LHCN-M2 (cell line): ENCODE measurements around the gene AQP12B. TPM values are rescaled to one million over a fixed set of nuclear protein-coding genes. Genes with fewer than 3 reads are reported as not detected.

ENCODE experiments used
- DNase-seq: peaks from one replicate; pipeline ENCODE4 v3.0.0-alpha.2; 2012; ENCODE audit warnings: low read depth
- total RNA-seq: library from RNA; depleted of rRNA; stranded (reverse); fragments of >200 nt; gene quantifications from 2 replicates; pipeline ENCODE4 v1.2.3, GENCODE V29; 2014; rRNA removed

Gene AQP12B
- total RNA-seq, 1 experiment from 2014 or later = not detected

DNA sequence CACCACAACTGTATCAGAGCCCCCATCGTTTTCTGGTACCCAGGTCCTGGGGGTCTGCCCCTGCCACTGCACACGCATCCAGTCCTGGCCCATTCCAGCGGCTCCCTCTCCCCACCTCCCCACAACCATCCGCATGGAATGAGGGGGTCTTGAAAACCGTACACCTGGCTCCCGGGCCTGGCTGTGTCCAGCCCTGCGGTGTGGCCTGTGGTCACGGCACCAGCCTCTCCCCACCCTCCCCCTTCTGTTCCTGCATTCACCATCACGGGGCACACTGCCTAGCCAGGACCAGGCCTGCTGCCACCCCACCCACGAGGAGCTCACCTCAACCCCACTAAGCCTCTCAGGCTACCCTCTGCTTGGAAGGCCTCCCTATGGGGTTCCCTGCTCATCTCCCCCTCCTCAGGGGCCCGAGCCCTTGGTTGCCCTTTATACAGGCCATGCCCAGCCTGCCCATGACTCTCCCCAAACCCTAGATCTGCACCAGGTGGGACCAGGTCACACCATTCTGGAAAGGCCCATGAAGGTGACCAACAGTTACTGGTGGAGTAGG is 46.0 kb downstream of the AQP12B start:
- DNase-seq = no peak

DNA sequence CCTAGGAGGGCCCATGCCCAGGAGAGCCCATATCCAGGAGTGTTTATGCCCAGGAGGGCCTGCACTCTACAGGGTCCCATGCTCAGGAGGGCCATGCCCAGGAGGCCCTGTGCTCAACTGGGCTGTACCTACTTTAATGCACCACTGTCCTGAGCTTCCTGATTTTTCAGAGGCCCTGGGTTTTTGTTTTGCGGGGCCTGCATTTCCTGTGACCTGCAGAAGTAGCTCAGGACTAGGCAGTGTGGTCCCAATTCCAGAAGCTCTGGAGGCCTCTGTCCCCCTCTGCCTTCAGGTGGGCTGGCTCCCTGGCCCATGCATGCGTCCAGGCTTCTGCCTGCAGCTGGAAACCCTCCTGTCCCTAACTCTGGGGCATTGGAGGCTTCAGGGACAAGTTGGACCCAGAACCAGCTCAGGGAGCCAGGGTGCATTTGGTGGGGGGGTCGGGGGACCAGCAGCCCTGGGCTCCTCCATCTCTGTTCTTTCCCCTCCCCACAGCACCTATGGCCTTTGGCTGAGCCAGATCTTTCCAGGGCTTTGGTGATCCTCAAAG is 46.6 kb downstream of the AQP12B start:
- DNase-seq = no peak

DNA sequence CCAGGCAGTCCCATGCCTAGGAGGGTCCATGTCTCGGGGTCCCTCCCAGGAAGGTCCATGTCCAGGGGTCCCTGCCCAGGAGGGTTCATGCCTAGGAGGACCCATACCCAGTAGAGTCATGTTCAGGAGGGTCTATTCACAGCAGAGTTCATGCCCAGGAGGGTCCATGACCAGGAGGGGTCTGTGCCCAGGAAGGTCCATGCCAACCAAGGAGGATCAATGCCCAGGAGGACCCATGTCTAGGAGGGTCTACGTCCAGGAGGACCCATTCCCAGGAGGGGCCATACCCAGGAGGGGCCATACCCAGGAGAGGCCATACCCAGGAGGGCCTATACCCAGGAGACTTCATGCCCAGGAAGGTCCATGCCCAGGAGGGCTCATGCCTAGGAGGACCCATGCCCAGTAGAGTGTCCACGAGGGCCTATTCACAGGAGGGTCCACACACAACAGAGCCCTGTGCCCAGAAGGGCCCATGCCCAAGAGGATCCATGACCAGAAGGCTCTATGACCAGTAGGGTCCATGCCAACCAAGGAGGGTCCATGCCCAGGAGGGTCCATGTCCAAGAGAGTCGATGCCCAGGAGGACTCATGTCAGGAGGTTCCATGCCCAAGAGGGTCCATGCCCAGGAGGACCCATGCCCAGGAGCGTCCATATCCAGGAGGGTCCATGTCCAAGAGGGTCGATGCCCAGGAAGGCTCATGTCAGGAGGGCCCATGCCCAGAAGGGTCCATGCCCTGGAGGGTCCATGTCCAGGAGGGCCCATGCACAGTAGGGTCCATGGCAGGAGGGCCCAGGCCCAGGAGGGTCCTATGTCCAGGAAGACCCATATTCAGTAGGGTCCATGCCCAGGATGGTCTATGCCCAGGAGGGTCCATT is 47.3 kb downstream of the AQP12B start:
- DNase-seq = no peak

DNA sequence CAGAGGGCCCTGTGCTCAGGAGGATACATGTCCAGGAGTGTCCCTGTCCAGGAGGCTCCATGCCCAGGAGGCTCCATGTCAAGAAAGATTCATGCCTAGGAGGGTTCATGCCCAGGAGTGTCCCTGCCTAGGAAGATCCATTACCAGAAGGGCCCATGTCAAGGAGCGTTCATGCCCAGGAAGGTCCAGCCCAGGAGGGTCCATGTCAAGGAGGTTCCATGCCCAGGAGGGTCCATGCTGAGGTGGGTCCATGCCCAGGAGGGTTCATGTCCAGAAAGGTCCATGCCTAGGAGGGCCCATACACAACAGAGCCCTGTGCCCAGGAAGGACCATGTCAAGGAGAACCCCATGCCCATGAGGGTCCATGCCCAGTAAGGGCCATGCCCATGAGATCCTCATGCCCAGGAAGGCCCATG is 50.4 kb downstream of the AQP12B start:
- no peak for DNase-seq

DNA sequence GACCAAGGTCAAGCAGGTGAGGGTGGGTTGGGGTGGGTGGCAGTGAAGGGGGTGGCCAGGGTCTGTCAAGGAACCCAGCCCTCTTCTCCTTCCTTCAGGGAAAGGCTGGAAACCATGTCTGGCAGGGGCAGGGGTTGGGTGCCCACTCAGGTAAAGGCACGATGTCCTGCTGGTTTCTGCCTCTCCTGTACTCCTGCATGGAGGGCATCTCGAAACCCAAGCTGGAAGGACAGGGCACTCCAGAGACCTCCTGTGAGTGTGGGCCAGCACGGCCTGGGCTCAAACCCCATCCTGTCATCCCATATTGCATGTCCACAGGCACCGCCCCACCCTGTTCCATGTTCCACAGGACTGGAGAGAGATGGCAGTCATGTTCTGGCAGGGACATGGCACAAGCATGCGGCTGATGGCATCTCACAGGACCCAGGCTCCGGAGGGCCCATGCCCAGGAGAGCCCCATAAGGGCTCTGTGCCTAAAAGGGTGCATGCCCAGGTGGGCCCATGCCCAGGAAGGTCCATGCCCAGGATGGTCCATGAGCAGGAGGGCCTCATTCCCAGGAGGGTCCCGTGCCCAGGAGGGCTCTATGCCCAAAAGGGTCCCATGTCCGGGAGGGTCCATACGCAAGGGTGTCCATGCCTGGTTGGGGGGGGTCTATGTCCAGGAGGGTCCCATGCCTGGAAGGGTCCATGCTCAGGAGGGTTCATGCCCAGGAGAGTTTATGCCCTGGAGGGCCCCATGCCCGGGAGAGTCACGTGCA is 51.0 kb downstream of the AQP12B start:
- no peak for DNase-seq

DNA sequence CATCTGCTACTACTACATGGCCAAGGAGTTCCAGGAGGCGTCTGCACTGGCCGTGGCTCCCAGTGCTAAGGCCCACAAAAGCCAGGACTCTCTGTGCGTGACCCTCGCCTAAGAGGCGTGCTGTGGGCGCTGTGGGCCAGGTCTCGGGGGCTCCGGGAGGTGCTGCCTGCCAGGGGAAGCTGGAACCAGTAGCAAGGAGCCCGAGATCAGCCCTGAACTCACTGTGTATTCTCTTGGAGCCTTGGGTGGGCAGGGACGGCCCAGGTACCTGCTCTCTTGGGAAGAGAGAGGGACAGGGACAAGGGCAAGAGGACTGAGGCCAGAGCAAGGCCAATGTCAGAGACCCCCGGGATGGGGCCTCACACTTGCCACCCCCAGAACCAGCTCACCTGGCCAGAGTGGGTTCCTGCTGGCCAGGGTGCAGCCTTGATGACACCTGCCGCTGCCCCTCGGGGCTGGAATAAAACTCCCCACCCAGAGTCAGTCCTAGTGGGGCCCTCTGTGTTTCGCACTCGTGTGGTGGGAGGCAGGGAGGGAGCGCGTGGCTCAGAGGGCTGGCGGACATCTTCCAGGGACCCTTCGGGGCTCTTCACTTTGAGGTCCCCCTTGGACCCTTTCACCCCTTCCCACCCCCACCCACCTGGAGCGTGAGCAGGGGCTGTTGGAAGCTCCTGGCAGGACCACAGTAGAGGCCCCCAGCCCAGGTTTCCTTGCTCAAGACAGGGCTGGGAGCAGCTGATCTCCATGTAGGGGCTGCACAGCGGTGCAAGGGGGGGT is 51.7 kb downstream of the AQP12B start:
- no peak for DNase-seq

DNA sequence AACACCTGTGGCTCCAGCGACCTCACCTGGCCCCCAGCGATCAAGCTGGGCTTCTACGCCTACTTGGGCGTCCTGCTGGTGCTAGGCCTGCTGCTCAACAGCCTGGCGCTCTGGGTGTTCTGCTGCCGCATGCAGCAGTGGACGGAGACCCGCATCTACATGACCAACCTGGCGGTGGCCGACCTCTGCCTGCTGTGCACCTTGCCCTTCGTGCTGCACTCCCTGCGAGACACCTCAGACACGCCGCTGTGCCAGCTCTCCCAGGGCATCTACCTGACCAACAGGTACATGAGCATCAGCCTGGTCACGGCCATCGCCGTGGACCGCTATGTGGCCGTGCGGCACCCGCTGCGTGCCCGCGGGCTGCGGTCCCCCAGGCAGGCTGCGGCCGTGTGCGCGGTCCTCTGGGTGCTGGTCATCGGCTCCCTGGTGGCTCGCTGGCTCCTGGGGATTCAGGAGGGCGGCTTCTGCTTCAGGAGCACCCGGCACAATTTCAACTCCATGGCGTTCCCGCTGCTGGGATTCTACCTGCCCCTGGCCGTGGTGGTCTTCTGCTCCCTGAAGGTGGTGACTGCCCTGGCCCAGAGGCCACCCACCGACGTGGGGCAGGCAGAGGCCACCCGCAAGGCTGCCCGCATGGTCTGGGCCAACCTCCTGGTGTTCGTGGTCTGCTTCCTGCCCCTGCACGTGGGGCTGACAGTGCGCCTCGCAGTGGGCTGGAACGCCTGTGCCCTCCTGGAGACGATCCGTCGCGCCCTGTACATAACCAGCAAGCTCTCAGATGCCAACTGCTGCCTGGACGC is 52.5 kb downstream of the AQP12B start:
- DNase-seq = no peak

DNA sequence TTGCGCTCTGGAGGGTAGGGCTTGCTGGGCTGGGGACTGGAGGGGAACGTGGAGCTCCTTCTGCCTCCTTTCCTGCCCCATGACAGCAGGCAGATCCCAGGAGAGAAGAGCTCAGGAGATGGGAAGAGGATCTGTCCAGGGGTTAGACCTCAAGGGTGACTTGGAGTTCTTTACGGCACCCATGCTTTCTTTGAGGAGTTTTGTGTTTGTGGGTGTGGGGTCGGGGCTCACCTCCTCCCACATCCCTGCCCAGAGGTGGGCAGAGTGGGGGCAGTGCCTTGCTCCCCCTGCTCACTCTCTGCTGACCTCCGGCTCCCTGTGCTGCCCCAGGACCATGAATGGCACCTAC is 53.1 kb downstream of the AQP12B start:
- no peak for DNase-seq

DNA sequence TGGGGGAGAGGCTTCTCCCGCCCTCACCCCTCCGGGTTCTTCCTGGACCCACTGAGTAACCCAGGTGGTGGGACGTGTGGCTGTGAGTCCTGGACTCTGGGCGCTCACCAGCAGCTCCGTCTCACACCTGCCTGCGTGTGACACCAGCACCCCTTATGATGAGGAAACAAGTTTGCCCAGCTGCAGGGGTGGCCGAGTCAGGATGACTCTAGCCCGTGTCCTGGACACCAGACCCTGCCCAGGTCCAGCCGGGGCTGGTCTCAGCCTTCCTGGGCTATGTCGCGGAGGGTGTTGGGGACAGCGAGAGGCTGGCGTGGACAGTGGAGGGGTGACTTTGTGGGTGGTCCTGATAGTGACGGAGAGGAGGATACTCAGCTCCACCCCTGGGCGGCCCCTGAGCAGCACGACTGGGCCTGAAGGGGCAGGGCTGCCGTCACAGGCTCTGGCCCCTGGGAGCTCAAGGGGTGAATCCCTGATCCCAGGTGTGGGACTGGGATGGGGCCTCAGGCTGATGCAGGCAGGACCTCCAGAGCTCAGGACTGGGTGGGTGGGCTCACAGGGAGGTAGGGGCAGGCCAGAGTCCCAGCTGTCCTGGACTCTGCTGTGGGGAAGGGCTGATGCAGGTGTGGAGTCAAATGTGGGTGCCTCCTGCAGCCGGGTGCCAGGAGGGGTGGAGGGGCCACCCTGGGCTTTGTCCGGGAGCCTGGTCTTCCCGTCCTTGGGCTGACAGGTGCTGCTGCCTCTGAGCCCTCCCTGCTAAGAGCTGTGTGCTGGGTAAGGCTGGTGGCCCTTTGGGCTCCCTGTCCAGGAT is 53.7 kb downstream of the AQP12B start:
- no peak for DNase-seq

DNA sequence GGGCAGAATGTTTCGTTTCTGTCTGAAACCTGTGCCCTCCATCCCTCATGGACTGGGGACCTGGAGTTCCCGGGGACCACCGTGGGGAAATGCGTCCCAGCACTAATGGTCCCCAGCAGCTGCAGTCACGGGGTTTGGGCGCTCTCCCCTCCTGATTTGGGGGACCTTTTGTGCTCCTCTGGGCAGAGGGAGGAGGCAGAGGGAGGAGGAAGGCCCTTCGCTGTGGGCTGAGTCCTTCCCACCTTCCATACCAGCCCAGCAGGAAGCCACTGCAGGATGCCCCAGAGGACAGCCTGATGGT is 54.2 kb downstream of the AQP12B start:
- no peak for DNase-seq

DNA sequence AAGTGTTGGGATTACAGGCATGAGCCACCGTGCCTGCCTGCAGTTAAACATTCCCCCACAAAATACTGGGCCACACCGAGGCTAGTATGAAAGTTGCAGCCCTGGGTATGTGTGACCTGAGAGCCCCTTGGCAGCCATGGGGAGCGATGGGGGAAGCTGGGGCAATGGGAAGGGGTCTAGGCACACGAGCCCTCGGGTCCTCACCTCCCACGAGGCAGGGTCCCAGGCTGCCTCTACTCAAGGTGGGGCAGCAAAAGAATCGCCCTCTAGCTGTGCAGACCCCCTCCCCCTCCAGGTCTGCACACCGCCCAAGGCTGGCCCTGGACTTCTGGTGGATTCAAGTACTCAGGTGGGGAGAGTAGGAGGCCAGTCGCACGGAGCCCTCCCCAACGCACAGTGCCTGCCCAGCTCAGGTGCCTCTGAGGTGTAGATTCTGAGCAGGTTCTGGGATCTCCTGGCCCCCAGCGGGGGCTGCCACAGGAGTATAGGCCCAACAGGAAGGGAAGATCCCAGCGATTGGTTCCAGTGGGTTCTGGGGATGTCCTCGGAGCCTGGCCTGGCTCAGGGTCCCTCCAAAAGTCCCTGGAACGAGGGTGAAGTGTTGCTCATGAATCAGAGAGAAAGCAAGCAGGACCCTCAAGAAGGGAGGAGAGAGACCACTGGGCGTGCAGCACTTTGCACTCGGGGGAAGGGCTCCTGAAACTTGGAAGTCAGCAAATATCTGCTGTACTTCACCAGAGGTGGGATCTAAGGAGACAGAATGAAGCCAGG is 54.8 kb downstream of the AQP12B start:
- DNase-seq = no peak

DNA sequence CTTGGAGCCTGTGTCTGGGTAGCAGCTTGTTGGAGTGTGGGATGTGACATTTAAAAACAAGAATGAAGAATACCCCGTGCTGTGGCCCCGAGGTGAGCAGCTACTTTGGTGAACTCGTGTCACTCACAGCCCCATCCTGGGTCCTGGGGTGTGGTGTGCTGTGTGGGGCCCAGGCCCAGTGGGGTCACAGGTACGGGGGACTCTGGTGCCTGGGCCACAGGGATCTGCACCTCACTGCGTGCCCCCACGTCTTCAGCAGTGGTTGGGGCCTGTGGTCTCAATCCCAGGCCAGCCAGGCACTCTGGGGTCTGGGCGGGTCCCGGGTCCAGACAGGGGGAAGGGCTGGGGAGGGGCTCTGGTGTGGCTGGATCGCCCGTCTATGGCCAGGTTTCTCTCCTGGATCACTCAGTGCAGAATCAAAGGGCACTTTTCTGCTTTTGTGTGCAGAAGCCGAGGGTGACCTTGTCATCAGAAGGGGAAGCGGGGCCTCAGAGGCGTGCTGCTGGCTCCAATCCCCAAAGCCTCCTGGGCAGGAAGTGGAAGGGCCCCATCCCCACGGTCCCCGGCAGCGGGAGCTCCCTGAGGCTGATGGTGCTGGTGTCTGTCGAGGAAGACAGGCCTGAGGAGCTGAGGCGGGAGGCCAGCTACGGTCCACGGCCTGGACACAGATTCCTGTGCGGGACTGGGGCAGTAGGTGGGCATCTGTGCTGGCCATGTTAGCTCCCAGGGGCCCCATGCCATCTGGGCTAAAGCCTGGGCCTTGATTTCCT is 56.0 kb downstream of the AQP12B start:
- DNase-seq = no peak

Other genes starting within 250 kb of the AQP12B start
- gene GPC1, start 247.2 kb downstream of the AQP12B start, total RNA-seq = 118 and 124 TPM in 2 replicates
- 7.8 and 8.2 TPM in 2 replicates for gene ANKMY1, start 124.9 kb downstream of the AQP12B start, total RNA-seq
- gene DUSP28, start 122.5 kb downstream of the AQP12B start, total RNA-seq = 6.1 and 6.4 TPM in 2 replicates
- 13.6 and 16.7 TPM in 2 replicates for gene RNPEPL1, start 114.4 kb downstream of the AQP12B start, total RNA-seq
- gene CAPN10, start 96.2 kb downstream of the AQP12B start, total RNA-seq = 20.5 and 23.1 TPM in 2 replicates
- gene GPR35, start 57.4 kb downstream of the AQP12B start, total RNA-seq = 0.11 and 1.0 TPM in 2 replicates
- not detected in 2 replicates for gene AQP12A, start 9.0 kb upstream of the AQP12B start, total RNA-seq
- 0.75 TPM in 1 of 2 replicates, not detected in the other for gene KIF1A, start 137.3 kb upstream of the AQP12B start, total RNA-seq
- not detected in 2 replicates for gene AGXT, start 185.9 kb upstream of the AQP12B start, total RNA-seq
- not detected in 2 replicates for gene MAB21L4, start 213.3 kb upstream of the AQP12B start, total RNA-seq
- gene CROCC2, start 223.5 kb upstream of the AQP12B start, total RNA-seq = under 0.01 TPM in 1 of 2 replicates, not detected in the other